Breast epithelium (tissue), 3 donors: Measurements from ENCODE around the gene FAM114A1.
A peak's percentile ranks its signal among the peaks of the same experiment; 100 is the strongest.

Source experiments
- POLR2A ChIP-seq: fragments of 450-650 bp; IDR thresholded peaks from one replicate; pipeline ENCODE4 v1.6.1; 2016; ENCODE audit warnings: antibody characterized with exemption, mild to moderate bottlenecking, moderate library complexity
- POLR2AphosphoS5 ChIP-seq, 3 donors: sonication (generic); formaldehyde crosslinking; IDR thresholded peaks; one replicate each; pipeline ENCODE4 v1.6.1; 2017; ENCODE audit warnings: antibody characterized with exemption in 3 of 3
- TF ChIP-seq, protein P1 (sequence below), 3 donors: fragments of 450-650 bp; IDR thresholded peaks; one replicate each; pipeline ENCODE4 v1.5.1; 2016 to 2017; ENCODE audit warnings: antibody characterized with exemption in 3 of 3, mild to moderate bottlenecking in 3 of 3, moderate library complexity in 3 of 3

- no peak for TF ChIP-seq POLR2A
- TF ChIP-seq, protein P1, sequence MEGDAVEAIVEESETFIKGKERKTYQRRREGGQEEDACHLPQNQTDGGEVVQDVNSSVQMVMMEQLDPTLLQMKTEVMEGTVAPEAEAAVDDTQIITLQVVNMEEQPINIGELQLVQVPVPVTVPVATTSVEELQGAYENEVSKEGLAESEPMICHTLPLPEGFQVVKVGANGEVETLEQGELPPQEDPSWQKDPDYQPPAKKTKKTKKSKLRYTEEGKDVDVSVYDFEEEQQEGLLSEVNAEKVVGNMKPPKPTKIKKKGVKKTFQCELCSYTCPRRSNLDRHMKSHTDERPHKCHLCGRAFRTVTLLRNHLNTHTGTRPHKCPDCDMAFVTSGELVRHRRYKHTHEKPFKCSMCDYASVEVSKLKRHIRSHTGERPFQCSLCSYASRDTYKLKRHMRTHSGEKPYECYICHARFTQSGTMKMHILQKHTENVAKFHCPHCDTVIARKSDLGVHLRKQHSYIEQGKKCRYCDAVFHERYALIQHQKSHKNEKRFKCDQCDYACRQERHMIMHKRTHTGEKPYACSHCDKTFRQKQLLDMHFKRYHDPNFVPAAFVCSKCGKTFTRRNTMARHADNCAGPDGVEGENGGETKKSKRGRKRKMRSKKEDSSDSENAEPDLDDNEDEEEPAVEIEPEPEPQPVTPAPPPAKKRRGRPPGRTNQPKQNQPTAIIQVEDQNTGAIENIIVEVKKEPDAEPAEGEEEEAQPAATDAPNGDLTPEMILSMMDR (IDR thresholded peaks at IDR 0.05): no peak
- TF ChIP-seq POLR2AphosphoS5 (IDR thresholded peaks at IDR 0.05): peak in 1 of 3 donors; percentile 58
Measured at GRCh38 chr4:38818441-38818976, 49.1 kb upstream of the FAM114A1 start.
